ENCODE measurements around the gene DNMT3L.
"Not testable (repeated sequence)": the region's sequence is repeated elsewhere in the genome, so short reads cannot be mapped to it uniquely, and the experiment has no call there.

DNMT3L gene

DNA sequence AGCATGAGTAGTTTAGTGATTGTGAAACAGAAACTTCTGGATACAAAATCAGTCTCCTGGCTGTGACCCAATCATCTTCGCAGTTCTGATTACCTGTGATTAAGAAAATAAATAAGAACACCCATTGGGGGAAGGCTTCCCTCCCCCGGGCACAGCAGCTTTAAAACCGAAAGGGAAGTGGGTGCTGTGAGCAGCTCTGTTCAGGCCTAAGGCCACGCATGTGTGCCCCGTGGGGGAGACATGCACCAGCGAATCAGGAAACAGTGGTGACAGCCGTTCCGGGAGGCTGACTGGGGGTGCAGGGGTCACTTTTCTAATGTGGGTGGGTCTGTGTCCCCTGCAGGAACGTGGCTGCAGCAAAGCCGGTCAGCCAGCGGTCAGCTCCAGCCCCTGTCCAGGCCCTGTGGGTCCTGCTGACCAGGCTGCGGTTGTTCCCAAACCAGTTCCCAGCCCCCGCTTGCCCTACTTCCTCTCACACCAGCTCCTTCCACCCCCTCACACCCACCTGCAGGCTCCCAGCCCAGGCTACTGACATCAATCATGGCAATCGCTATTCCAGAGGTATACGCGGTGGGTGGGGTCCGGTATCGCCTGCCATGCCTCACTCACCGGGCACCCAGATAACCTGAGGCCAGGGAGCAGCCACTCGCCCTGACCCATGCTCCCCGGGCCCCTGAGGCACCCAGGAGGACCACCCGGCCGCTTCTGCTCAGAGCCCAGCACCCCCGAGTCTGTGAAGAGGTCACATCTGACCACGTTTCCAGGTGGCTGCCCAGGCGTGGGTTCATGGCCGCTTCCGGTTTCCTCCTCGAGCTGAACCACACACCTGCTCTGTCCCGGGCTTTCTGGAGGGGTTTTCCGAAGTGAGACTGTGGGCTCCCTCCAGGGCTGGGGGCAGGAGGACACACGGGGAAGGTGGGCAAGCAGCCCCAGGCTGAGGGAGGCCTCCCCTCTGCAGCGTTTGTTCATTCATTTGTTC is 54.7 kb downstream of the DNMT3L start:
- H3K4me3 Mint-ChIP-seq; H3K4me1 Mint-ChIP-seq; H3K9me3 Mint-ChIP-seq; H3K27ac Mint-ChIP-seq; DNase-seq (ENCODE audit: low spot score in 2 of 2); H3K36me3 Mint-ChIP-seq: not testable (repeated sequence)
- peak; percentile 82 for ATAC-seq

DNA sequence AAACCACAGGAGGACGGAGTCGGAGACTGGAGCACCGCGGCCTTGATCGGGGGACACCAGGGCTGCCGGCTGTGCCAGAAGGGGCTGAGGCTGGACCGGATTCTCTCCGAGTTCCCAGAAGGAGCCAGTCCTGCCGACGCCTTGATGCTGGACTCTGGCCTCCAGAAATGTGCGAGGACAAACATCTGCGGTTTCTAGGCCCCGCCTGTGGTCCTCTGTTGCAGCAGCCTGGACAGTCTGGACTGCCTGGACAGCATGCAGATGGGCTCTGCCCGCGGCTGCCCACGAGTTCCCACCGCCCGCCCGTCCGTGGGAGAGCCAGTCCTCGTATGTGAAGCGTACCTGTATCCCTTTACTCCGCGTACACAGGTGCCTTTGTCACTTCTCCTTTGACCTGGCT is 55.5 kb downstream of the DNMT3L start:
- H3K4me1 Mint-ChIP-seq; DNase-seq (ENCODE audit: low spot score in 2 of 2); ATAC-seq; H3K27ac Mint-ChIP-seq; H3K9me3 Mint-ChIP-seq; H3K36me3 Mint-ChIP-seq; H3K4me3 Mint-ChIP-seq: not testable (repeated sequence)

GRCh38 chr21:44202590-44203299 is 59.0 kb downstream of the DNMT3L start:
- not testable (repeated sequence) for H3K27ac Mint-ChIP-seq; ATAC-seq; H3K4me3 Mint-ChIP-seq; H3K4me1 Mint-ChIP-seq; H3K9me3 Mint-ChIP-seq; H3K36me3 Mint-ChIP-seq; DNase-seq (ENCODE audit: low spot score in 2 of 2)

DNA sequence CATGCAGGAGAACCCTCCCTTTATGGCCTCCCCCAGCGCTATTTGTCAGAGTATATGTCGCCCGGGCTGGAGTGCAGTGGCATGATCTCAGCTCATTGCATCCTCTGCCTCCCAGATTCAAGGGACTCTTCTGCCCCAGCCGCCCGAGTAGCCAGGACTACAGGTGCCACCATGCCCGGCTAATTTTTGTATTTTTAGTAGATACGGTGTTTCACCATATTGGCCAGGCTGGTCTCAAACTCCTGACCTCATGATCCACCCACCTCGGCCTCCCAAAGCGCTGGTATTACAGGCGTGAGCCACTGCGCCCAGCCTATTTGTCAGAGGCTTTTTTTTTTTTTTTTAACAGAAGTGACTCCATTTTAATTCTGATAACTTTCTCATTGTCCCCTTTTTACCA is 61.7 kb downstream of the DNMT3L start:
- DNase-seq (ENCODE audit: low spot score in 2 of 2); ATAC-seq; H3K4me1 Mint-ChIP-seq; H3K4me3 Mint-ChIP-seq; H3K9me3 Mint-ChIP-seq; H3K27ac Mint-ChIP-seq; H3K36me3 Mint-ChIP-seq: not testable (repeated sequence)

- ATAC-seq (no peak), DNase-seq (ENCODE audit: low spot score in 2 of 2) (no peak)
- H3K36me3 Mint-ChIP-seq = no peaks in the 10 kb centered on the region
- H3K4me3 Mint-ChIP-seq = no peak overlapping the region
- H3K9me3 Mint-ChIP-seq = no peaks in the 10 kb centered on the region
- H3K27ac Mint-ChIP-seq = no peak overlapping the region
- no peaks in the 10 kb centered on the region for H3K4me1 Mint-ChIP-seq
Observed at GRCh38 chr21:44199448-44199847, 62.2 kb downstream of the DNMT3L start.

GRCh38 chr21:44197156-44197516 is 64.6 kb downstream of the DNMT3L start:
- H3K4me3 Mint-ChIP-seq; H3K9me3 Mint-ChIP-seq; ATAC-seq; H3K4me1 Mint-ChIP-seq; H3K27ac Mint-ChIP-seq; DNase-seq (ENCODE audit: low spot score in 2 of 2); H3K36me3 Mint-ChIP-seq: not testable (repeated sequence)

All from stimulated activated effector memory CD8-positive, alpha-beta T cell treated with anti-CD3 and anti-CD28 coated beads, Interleukin-12 subunit alpha, Interleukin-12 subunit beta, amount 100 ng/mL, for 72 hours (primary cell).